HG03342 (cell line): ENCODE results near the gene IL22RA2.

Experiments used
- ATAC-seq: cut with Tn5 transposase; IDR thresholded peaks from one replicate; pipeline ENCODE4 v1.9.1; 2021; ENCODE audit warnings: mild to moderate bottlenecking, moderate library complexity; ENCODE audit not compliant: unreplicated experiment

Gene IL22RA2

GRCh38 chr6:137167702-137168377 is 5.6 kb downstream of the IL22RA2 start:
- ATAC-seq = no peak

DNA sequence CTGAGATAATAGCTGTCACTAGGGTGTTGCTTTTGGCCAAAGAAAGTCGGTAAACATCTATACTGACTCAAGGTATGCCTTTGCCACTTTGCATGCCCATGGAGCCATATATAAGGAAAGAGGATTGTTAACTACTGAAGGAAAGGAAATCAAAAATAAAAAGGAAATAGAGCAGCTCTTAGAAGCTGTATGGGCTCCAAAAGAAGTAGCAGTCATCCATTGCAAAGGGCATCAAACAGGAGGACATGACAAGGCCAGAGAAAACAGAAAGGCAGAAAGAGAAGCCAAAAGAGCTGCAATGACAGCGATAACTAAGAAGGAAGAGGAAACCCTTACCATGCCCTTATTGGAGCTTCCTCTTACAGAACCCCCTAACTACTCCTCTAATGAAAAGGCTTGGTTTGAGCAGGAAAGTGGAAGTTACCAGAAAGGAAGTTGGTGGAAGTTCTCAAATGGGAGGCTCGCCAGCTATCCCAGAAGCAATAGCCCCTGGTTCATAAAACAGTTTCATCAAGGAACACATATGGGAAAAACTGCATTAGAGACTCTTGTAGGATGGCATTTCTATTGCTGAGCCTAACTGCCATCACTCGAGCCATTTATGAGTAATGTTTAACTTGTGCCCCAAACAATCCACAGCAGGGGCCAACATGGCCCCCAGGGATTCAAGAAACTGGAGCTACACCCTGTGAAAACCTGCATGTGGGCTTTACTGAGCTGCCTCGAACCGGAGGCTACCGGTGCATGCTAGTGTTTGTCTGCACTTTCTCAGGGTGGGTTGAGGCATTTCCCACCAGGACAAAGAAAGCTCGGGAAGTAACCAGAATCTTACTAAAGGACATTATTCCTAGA is 7.0 kb downstream of the IL22RA2 start:
- no peak for ATAC-seq

DNA sequence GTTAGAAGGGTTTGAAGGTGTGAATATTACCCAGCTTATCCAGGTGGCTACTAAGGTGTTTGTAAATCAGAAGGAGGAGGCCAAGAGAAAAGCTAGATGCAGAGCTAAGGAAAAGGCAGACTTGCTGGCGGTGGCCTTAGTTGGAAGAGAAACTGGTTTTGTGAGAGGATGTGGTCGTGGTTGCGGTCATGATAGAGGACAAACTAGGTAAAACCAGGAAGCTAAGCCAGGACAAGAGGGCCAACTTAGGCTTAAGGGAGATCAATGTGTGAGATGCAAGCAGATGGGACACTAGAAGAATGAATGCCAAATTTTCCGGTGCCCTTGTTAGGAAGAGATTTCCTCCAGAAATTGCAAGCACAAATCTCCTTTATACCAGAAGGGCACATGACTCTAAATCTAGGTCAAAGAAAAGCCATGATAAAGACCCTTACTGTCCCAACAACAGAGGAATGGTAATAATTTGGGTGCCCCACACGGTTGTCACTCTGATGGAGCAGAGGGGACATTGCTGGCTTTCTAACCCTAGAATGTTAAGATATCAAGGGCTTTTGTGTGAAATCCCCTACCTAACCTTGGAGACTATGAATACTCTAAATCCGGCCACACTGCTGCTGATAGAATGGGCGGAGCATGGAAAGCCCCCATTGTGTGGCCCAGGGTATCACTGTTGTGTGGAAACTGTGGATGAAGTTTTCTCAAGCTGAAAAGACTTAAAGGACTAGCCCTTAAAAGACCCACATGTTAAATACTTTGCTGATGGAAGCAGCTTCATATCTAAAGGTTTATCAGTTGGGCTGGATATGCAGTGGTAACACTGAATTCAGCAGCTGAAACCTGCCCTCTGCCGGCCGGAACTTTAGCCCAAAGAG is 7.8 kb downstream of the IL22RA2 start:
- ATAC-seq = peak; percentile 57

- ATAC-seq = no peak
Measured at GRCh38 chr6:137163732-137164318, 9.6 kb downstream of the IL22RA2 start.

DNA sequence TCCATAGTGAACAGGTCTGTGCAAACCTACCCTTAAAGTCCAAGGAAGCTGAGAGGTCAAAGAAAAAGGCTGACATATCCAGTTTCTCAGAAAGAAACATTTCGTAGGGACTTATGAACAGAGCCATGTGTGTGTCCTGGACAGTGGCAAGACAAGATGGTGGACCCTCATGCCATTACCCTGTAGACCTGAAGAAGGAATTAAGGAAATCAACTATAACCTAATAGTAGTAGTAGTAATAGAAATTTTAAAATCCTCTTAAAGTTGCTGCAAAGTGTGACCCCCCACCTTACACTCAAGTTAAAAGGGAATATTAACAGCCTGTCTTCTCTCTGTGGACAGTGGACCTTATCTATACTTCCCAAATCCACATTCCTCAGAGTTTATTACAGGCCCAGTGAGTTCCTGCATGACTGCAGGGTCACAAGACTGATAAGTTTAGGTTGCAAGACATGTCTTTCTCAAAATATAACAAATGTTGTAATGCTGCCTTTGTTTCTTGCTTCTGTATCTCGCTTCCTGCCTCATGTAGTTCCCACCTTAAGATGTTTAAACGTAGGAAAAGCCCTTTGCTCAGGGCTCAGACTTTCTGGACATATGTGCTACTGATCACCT is 10.6 kb downstream of the IL22RA2 start:
- no peak for ATAC-seq

- ATAC-seq = no peak
Measured at GRCh38 chr6:137161949-137162348, 11.5 kb downstream of the IL22RA2 start.

DNA sequence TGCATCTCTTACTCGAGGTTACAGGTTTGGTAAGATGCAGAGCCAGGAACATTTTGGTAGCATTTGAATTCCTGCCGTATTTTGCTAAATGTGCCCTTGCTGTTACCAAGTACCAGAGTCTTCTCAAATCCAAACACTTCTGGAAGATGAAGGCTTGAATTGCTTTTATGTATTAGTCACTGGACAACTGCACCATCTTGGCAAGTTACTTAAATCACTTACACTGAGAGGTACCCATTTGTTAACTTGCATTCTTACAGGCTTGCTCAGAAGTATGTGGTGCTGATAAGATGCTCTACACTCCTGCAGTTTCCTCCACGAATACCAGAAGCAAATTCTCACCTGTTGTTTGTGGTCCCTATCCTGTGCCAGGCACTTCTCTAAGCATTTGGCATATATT is 12.7 kb downstream of the IL22RA2 start:
- ATAC-seq = no peak

GRCh38 chr6:137159912-137160311 is 13.5 kb downstream of the IL22RA2 start:
- no peak for ATAC-seq

DNA sequence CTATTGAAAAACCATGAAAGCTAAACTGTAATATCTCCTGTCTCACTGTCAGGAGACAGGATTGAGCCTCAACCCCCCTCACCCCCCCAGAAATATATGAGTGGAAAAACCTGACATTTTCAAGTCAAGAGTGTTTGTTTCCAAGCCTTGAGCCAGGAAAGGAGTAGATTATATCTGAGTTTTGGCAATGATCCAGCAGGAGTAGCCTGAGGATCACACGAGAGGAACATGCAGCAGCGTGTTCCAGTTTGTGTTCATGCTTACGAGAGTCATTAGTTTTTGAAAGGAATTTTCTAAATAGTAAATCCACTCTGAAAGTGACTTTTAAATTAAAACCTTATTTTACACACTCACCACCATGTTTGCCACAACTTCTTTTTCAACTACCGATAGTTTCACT is 15.8 kb downstream of the IL22RA2 start:
- ATAC-seq = no peak

DNA sequence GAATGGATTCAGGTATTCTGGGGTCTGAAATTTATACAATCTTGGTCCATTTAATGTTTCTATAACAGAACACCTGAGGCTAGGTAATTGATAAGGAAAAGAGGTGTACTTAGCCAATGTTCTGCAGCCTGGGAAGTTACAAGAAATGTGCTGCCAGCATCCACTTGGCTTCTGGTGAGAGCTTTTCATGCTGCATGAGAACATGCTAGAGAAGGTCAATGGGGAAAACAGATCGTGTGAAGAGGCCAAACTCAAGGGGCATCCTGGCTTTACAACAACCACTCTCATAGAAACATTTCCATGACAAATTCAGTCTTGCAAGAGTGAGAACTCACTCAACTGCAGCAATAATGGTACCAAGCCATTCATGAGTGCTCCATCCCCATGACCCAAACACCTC is 16.8 kb downstream of the IL22RA2 start:
- no peak for ATAC-seq

- ATAC-seq = no peak
Measured at GRCh38 chr6:137155830-137156229, 17.6 kb downstream of the IL22RA2 start.

- no peak for ATAC-seq
Measured at GRCh38 chr6:137150072-137150471, 23.4 kb downstream of the IL22RA2 start.

- no peak for ATAC-seq
Measured at GRCh38 chr6:137149035-137149393, 24.4 kb downstream of the IL22RA2 start.

DNA sequence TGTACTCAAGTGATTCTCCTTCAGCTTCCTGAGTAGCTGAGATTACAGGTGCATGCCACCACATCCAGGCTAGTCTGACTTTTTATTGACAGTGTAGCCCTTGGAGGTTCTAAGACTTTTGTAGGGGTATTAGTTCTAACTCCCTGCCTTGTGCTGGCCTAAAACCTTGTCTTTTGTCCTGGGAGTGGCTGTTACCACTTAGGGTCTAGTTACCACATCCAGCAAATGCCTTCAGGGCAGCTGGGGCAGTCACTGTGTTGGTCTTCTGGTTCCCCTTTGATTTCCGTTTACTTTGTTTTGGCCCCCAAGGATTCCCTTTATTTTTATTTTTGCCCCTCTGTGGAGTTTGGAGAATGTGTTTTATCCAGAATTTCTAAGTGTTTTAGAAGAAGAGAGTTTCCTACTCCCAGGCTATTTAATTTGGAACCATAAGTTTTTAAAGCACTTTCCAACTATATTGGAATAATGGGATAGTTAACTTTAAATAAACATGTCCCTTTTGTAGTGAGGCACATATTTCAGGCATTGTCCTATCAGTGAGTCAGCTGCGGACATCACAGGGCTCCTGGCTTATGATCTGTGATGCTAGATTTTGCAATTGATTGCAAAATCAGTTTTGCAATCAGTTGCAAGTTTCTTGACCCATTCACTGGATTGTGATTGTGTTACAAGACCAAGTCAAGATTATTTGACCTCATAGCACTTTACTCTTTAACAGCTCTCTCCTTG is 25.0 kb downstream of the IL22RA2 start:
- ATAC-seq = no peak

- no peak for ATAC-seq
Measured at GRCh38 chr6:137147195-137147594, 26.2 kb downstream of the IL22RA2 start.

DNA sequence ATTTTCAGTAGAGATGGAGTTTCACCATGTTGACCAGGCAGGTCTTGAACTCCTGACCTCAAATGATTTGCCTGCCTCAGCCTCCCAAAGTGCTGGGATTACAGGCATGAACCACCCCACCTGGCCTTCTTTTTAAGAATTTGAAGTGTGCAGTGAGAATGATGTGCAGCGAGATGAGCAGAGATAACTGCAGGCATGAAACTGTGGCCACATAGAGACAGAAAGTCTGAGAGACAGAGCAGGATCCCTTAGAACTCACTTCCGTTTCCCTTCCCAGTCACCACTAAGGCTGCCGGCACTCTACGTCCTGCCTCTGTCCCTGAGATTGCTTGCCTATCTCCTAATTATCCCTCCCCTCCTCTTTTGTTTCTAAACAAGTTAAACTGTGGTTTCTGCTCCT is 27.2 kb downstream of the IL22RA2 start:
- no peak for ATAC-seq

DNA sequence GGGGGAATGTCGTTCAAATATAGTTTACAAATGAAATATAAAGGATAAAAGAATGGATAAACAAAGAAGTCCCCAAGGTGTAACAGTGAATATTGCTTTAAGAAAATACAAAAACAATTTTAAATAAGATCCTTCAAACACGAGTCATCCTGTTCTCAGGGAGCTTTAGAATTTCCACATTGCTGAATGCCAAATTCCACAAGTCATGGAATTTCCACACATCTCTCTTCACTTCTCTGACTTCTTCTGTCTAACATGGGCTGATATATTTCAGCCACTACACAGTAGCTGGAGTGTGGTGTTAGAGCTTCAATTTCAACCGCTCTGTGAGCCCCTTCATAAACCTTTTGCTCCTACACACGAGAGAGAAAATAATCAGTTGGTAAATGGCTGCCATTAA is 28.0 kb downstream of the IL22RA2 start:
- ATAC-seq = no peak

- no peak for ATAC-seq
Measured at GRCh38 chr6:137136065-137136464, 37.4 kb downstream of the IL22RA2 start.

DNA sequence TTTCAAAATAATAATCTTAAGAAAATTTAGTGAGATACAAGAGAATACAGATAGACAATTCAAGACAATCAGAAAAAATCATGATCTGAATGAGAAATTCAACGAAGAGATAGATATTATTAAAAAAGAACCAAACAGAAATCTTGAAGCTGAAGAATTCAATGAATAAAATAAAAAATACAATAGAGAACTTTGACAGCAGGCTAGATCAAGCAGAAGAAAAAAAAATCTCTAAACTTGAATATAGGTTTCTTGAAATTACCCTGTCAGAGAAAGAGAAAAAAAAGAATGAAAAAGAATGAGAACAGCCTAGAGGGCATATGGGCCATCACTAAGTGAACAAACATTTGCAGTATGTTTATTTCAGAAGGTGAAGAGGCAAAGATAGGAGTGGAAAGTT is 39.0 kb downstream of the IL22RA2 start:
- no peak for ATAC-seq

DNA sequence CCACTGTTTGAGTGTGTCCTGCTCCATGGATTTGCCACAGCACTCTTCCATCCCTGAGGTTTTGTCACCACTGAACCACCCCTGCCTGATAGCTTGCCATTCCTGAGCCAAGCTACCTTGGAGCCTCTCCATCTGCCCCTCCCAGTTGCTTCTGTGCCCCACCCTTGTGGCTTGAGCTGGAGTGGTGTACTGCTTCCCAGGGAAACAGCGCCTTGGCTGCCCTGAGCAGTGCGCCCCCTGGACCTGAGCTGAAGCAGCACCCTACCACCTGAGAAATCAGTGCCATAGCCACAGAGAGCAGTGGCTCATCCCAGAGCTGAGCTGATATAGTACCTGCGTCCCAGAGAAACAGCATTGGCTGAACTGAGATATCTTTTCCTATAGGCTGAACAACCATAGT is 40.3 kb downstream of the IL22RA2 start:
- no peak for ATAC-seq
